Lung (tissue), 12 donors: ENCODE results near the gene CLASP1. TPM values are rescaled to one million over a fixed set of nuclear protein-coding genes. Genes with fewer than 3 reads are reported as not detected.

Experiments
- ATAC-seq: fragments of 200-7000 bp; cut with Tn5 transposase; one replicate; pipeline ENCODE4 v1.9.1; 2020; ENCODE audit warnings: moderate number of reproducible peaks; ENCODE audit not compliant: insufficient read depth, low FRiP score
- DNase-seq, 3 donors: peaks; one replicate each; pipeline ENCODE4 v3.0.0-alpha.2; 2013 to 2017
- H3K27ac ChIP-seq, 2 donors: one replicate each; pipeline ENCODE4 v1.5.1; 2013; ENCODE audit warnings: mild to moderate bottlenecking in 2 of 2, moderate library complexity in 2 of 2, control low read depth in 1 of 2, inconsistent platforms in 1 of 2, low read depth in 1 of 2, low read length in 1 of 2
- H3K27me3 ChIP-seq, 3 donors: one replicate each; pipeline ENCODE4 v1.5.1; 2013; ENCODE audit warnings: low read length in 2 of 3; ENCODE audit not compliant: control insufficient read depth in 3 of 3, insufficient read depth in 3 of 3
- H3K36me3 ChIP-seq, 4 donors: one replicate each; pipeline ENCODE4 v1.5.1; 2013; ENCODE audit warnings: low read length in 4 of 4, mild to moderate bottlenecking in 1 of 4, moderate library complexity in 1 of 4; ENCODE audit not compliant: control insufficient read depth in 4 of 4, insufficient read depth in 4 of 4
- H3K4me1 ChIP-seq, 5 donors: one replicate each; pipeline ENCODE4 v1.5.1; 2013; ENCODE audit warnings: low read length in 5 of 5, mild to moderate bottlenecking in 2 of 5, moderate library complexity in 1 of 5; ENCODE audit not compliant: control insufficient read depth in 5 of 5, insufficient read depth in 5 of 5
- H3K4me3 ChIP-seq: one replicate; pipeline ENCODE4 v1.5.1; 2013; ENCODE audit warnings: mild to moderate bottlenecking, control low read depth, moderate library complexity
- H3K9ac ChIP-seq, 2 donors: one replicate each; pipeline ENCODE4 v1.5.1; 2013; ENCODE audit warnings: low read length in 2 of 2, control low read depth in 1 of 2; ENCODE audit not compliant: insufficient read depth in 1 of 2
- H3K9me3 ChIP-seq, 4 donors: one replicate each; pipeline ENCODE4 v1.5.1; 2013; ENCODE audit warnings: low read length in 3 of 4, mild to moderate bottlenecking in 1 of 4, moderate library complexity in 1 of 4; ENCODE audit not compliant: control insufficient read depth in 4 of 4, insufficient read depth in 3 of 4
- CTCF ChIP-seq: IDR thresholded peaks from 2 replicates; pipeline ENCODE4 v1.5.1; 2012; ENCODE audit warnings: mild to moderate bottlenecking; ENCODE audit errors: control extremely low read depth, extremely low read depth
- WGBS, 2 donors: extraction: QIAGEN DNeasy Blood & Tissue Kit; methylation state at CpG; one replicate each; pipeline ENCODE4 v1.1.7; 2013; 5-methylcytosine and 5-hydroxymethylcytosine counted together
- polyA plus RNA-seq, 2 donors: library from polyadenylated mRNA; stranded (reverse); fragments of 200-250 nt; gene quantifications; one replicate each; pipeline ENCODE4 v1.2.1, GENCODE V29; 2013
- total RNA-seq, 2 donors: library from RNA; depleted of rRNA in 1 of 2; stranded (reverse); fragments of >200 nt in 1 of 2; gene quantifications; one replicate each; pipeline ENCODE4 v1.2.1, GENCODE V29; 2014 to 2021
- donor health status: control.
- donor health status: control.
- donor health status: Bipolar disorder and iron deficiency.
- donor health status: healthy.
- donor health status: DM: yes; HTN: yes; CAD: no.

The CLASP1 gene
- total and polyA plus RNA-seq, 4 donors, result 7.4 to 128 (median 30.6) TPM

GRCh38 chr2:121340926-121341325, 308.3 kb downstream of the CLASP1 start:
- H3K27me3 ChIP-seq, result no peaks in the 10 kb centered on the region
- no peaks in the 10 kb centered on the region for H3K9me3 ChIP-seq
- peaks cover 14 to 30% (median 27%) of the 10 kb centered on the region in 4 donors for H3K36me3 ChIP-seq
- DNase-seq (no peak), ATAC-seq (no peak)
- H3K27ac ChIP-seq, result no peak overlapping the region
- 93 to 95% methylated on average over 4 of the region's 4 CpGs for WGBS, 2 donors
- no peak overlapping the region for H3K9ac ChIP-seq
- H3K4me1 ChIP-seq, result no peaks in the 10 kb centered on the region
- no peak for TF ChIP-seq CTCF
- H3K4me3 ChIP-seq, result no peak overlapping the region

DNA sequence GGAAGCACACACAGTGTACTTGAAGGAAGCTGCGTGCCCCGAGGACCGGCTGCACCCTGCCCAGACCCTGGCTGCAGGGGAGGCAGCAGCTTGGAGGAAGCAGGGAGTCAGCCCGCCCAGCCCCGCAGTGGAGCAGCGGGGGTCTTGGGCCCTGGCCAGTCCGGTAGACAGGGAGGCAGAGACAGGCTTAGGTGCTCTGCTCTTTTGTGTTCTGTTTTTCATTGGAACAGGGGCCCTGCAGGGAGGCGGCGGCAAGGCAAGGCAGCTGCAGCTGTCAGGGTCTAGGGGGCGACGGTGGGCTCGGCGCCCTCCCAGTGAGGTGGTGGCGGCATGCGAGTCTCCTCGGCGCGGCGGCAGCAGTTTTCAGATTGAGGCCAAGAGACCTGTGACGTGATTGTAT, 311.0 kb downstream of the CLASP1 start:
- Histone ChIP-seq H3K4me3 (no peak overlapping the region), H3K9me3 (no peaks in the 10 kb centered on the region), H3K9ac (no peak overlapping the region), H3K27ac (no peak overlapping the region), H3K36me3 (peaks cover 13 to 20% (median 19%) of the 10 kb centered on the region in 4 donors), H3K4me1 (no peaks in the 10 kb centered on the region), H3K27me3 (no peaks in the 10 kb centered on the region)
- no peak for DNase-seq
- WGBS, 2 donors, result 92 to 94% methylated on average over 19 to 20 of the region's 20 CpGs
- ATAC-seq, result no peak
- TF ChIP-seq CTCF, result no peak

GRCh38 chr2:121336528-121337294, 312.6 kb downstream of the CLASP1 start:
- ATAC-seq (peak; percentile 80), DNase-seq (peak in 1 of 3 donors; percentile 13)
- H3K36me3 ChIP-seq, result peaks cover 11 to 17% (median 15%) of the 10 kb centered on the region in 4 donors
- H3K9me3 ChIP-seq, result no peaks in the 10 kb centered on the region
- H3K27ac ChIP-seq, result peak overlapping the region in 1 of 2 donors; percentile 43
- H3K9ac ChIP-seq, result no peak overlapping the region
- no peaks in the 10 kb centered on the region for H3K4me1 ChIP-seq
- no peaks in the 10 kb centered on the region for H3K27me3 ChIP-seq
- H3K4me3 ChIP-seq, result no peak overlapping the region
- no peak for TF ChIP-seq CTCF
- 78 to 89% methylated on average over 18 of the region's 18 CpGs for WGBS, 2 donors
